Activated CD8-positive, alpha-beta memory T cell treated with anti-CD3 and anti-CD28 coated beads for 24 hours (primary cell): Measurements from ENCODE around the gene RNF223.
"Not testable (repeated sequence)": the region's sequence is repeated elsewhere in the genome, so short reads cannot be mapped to it uniquely, and the experiment has no call there.

Experiments
- DNase-seq: peaks from one replicate; pipeline ENCODE4 v3.0.0-alpha.2; 2020

RNF223 gene

DNA sequence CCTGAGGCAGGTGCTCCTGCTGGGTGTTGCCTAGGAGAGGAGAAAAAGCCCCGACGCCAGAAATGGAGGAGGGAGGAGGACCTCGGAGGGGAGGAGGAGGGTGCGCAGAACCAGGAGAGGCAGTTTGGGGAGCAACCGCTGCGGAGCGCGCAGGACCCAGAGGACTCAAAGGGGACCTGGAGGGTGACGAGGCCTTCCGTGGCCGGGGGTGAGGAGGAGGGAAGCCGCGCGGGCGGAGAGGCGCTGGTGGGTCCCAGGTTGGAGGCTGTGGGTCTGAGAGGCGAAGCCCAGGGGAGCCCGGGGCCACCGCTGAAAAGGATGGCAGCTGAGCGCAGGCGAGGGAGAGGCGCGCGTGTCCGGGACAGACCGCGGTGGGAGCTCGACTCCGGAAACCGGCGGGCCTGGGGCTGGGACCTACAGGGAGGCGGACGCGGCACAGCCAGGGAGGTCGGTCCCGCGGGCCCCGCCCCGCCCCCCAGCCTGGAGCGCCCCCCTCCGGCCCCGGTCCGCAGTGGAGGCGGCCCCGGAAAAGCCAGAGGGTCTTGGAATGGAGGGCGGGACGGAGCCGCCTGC is 15.1 kb downstream of the RNF223 start:
- DNase-seq: no peak

DNA sequence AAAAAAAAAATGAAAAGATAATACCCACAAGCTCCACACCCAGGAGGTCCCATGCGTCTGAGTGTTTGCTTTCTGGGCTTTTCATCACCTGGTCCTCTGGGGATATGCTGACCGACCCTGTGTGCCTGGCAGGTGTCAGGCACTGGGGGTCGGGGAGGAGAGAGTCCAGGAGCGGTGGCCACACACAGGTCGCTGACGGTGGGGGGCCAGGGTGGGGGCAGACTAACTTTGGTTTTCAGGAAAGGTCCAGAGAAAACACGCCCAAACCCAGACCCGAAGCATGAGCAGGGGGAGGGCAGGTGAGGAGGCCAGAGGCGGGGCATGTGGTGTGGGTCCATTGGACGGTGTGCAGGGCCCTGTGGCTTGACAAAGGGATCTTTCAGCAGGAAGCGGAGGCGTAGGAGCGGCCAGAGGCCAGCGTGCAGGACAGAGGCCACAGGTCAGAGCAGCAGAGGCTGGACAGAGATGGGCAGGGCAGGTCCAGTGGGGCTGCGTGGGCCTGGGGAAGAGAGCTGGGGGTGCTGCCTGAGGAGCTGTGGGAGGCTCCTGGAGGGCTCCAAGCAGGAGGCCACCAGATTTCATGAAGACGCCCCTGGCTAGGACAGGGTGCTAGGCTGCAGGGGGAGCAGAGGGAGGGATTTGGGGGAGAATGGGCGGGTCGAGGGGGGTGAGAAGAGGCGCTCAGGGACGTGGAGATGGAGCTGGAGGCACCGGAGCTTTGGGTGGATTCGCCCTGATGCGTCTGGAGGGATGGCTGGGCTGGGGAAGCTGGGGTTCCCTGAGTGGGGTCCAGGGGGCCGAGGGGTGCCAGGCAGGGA is 15.8 kb downstream of the RNF223 start:
- DNase-seq: no peak

DNA sequence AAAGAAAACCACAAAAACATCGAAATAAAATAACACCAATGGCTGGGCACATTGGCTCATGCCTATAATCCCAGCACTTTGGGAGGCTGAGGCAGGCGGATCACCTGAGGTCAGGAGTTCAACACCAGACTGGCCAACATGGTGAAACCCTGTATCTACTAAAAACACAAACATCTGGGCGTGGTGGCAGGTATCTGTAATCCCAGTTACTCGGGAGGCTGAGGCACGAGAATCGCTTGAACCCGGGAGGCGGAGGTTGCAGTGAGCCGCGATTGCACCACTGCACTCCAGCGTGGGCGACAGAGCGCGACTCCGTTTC is 16.4 kb downstream of the RNF223 start:
- DNase-seq: not testable (repeated sequence)

DNA sequence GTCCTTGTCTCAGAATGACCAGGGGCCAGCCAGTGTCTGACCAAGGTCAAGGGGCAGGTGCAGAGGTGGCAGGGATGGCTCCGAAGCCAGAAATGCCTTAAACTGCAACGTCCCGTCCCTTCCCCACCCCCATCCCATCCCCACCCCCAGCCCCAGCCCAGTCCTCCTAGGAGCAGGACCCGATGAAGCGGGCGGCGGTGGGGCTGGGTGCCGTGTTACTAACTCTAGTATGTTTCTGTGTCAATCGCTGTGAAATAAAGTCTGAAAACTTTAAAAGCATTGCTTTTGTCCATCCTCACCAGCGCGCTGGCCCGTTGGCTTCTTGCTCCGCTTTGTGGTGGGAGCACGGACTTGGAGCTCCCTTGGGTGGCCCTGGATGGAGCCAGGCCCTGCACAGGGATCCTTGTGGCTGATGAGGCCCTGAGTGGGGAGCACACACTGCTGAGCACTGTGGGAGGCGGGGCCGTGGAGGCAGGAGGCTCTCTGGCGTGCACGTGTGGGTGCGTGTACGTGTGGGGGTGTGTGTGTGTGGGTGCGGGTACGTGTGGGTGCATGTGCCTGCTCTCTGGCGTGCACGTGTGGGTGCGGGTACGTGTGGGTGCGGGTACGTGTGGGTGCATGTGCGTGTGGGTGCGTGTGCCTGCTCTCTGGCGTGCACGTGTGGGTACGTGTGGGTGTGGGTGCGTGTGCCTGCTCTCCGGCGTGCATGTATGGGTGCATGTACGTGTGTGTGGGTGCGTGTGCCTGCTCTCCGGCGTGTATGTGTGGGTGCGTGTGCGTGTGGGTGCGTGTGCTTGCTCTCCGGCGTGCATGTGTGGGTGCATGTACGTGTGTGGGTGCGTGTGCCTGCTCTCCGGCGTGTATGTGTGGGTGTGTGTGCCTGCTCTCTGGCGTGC is 18.0 kb downstream of the RNF223 start:
- no peak for DNase-seq

DNA sequence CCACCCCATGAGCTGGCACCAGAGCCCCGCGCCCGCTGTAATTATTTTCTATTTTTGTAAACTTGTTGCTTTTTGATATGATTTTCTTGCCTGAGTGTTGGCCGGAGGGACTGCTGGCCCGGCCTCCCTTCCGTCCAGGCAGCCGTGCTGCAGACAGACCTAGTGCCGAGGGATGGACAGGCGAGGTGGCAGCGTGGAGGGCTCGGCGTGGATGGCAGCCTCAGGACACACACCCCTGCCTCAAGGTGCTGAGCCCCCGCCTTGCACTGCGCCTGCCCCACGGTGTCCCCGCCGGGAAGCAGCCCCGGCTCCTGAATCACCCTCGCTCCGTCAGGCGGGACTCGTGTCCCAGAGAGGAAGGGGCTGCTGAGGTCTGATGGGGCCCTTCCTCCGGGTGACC is 19.1 kb downstream of the RNF223 start:
- DNase-seq: no peak

DNA sequence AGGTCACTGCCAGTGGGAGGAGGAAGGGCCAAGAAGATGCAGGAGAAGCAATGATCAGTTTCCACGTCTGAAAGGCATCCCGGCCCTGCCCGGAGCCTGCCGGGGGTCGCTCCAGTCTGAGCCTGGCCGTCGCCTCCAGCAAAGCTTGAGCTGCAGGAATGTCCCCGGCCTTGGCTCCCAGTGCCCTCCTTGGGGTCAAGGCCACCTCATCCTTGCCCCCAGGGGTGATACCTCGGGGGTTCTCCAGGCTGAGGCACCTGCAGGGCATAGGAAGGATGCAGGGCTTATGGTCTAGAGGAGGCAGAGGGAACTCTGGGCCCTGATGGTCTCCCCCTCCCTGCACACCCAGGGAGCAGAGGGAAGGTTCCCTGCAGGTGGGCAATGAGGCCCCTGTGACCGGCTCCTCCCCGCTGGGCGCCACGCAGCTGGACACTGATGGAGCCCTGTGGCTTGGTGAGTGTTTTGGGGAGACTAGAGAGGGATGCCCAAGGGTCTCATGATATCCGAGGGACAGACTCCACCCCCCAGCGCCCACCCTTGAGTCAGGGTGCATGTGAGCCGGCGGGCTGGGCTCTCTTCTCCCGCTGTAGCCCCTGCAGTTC is 19.9 kb downstream of the RNF223 start:
- no peak for DNase-seq

DNA sequence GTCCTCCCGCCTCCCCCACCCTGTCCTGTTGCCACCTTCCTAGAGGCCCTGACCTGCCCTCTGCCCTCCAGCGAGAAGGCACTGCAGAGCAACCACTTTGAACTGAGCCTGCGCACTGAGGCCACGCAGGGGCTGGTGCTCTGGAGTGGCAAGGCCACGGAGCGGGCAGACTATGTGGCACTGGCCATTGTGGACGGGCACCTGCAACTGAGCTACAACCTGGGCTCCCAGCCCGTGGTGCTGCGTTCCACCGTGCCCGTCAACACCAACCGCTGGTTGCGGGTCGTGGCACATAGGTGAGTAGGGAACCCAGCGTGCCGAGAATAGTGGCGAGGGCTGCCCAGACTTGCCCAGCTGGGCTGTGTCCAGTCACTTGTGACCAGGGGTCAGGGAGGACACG is 20.4 kb downstream of the RNF223 start:
- DNase-seq: no peak

DNA sequence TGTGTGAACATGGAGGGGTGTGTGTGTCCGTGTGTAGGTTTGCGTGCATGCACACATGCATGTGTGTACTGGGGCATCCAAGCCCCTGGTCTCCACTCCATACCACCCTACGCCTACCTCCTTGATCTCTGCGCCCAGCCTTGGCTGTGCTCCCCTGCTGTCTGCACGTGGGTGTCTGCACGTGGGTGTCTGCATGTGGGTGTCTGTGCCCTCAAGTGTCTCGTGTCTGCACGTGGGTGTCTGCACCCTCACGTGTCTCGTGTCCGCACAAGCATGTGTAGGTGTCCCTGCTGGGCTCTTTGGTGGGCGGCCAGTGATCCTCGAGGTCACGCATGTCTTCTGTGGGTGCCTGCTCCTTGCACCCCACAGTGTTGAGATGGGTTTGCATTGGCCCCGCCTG is 21.1 kb downstream of the RNF223 start:
- DNase-seq: no peak

DNA sequence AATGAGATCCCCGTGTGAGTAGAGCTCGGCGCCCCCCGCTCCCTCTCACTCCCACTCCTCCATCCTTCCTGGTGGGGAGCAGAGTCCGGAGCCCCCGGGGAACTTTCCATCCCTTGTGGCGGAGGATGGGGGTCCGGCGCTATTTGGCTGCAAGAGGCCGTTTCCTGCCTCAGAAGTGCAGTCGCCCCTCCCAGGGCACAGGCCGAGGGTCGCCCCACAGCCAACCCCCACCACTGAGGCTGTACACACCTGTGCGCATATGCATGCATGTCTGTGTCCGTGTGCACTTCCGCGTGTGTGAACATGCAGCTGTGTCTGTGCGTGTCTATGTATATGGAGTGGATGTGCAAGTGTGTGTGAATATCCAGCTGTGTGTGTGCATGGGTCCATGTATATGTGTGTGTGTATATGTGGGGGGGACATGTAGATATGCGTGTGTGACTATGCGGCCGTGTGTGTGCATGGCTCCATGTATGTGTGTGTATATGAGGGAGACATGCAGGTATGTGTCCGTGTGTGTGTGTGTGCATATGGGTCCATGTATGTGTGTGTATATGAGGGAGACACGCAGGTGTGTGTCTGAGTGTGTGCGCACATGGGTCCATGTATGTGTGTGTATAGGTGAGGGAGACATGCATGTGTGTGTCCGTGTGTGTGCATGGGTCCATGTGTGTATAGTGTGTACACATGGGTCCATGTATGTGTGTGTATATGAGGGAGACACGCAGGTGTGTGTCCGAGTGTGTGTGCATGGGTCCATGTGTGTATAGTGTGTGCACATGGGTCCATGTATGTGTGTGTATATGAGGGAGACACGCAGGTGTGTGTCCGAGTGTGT is 21.9 kb downstream of the RNF223 start:
- DNase-seq: no peak

DNA sequence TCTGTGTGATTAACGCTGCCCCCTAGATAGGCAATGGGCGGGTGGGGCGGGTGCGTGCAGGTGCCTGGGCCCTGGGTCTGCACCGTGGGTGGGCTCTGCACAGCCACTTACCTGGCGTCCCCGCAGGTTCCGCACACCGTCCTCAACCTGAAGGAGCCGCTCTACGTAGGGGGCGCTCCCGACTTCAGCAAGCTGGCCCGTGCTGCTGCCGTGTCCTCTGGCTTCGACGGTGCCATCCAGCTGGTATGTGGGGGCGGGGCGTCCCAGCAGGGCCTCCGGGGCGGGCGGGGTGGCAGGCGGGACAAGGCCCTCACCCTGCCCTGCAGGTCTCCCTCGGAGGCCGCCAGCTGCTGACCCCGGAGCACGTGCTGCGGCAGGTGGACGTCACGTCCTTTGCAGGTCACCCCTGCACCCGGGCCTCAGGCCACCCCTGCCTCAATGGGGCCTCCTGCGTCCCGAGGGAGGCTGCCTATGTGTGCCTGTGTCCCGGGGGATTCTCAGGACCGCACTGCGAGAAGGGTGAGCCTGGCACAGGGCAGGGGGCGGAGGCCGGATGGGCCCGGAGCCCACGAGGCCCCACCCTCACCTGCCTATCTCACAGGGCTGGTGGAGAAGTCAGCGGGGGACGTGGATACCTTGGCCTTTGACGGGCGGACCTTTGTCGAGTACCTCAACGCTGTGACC is 22.8 kb downstream of the RNF223 start:
- no peak for DNase-seq

DNA sequence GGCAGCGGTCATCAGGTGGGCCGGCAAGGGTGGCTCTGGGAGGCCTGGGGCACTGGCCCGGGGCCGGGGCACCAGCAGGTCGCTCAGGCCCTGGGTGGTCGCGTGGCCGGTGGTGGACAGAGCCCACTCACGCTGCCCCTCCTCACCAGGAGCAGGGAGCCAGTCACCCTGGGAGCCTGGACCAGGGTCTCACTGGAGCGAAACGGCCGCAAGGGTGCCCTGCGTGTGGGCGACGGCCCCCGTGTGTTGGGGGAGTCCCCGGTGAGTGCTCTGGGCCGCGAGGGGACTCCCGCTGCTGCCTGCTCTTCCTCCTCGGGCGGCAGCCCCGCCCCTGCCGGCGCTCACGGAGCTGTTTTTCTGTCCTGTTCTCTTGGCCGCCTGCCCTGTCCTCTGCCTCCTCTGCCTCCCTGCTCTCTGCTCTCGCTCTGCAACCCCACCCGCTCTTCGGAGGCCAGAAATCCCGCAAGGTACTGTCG is 23.5 kb downstream of the RNF223 start:
- DNase-seq: no peak

DNA sequence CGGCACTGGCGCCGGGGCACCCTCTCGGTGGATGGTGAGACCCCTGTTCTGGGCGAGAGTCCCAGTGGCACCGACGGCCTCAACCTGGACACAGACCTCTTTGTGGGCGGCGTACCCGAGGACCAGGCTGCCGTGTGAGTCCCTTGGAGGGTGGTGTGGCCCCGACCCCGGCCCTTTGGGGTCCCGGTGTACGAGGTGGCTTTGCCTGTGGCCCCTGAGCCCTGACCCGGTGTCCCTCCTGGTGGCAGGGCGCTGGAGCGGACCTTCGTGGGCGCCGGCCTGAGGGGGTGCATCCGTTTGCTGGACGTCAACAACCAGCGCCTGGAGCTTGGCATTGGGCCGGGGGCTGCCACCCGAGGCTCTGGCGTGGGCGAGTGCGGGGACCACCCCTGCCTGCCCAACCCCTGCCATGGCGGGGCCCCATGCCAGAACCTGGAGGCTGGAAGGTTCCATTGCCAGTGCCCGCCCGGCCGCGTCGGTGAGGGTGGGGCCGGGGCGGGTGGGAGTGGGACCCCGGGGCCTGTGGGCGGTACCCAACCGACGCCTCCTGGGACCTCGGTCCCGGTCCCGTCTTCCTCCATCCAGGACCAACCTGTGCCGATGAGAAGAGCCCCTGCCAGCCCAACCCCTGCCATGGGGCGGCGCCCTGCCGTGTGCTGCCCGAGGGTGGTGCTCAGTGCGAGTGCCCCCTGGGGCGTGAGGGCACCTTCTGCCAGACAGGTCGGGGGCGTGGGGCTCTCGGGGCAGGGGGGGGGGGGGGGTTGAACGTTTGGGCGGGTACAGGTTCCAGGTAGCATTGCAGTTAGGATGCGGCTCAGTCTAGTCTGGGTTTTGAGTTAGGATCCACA is 24.6 kb downstream of the RNF223 start:
- no peak for DNase-seq

DNA sequence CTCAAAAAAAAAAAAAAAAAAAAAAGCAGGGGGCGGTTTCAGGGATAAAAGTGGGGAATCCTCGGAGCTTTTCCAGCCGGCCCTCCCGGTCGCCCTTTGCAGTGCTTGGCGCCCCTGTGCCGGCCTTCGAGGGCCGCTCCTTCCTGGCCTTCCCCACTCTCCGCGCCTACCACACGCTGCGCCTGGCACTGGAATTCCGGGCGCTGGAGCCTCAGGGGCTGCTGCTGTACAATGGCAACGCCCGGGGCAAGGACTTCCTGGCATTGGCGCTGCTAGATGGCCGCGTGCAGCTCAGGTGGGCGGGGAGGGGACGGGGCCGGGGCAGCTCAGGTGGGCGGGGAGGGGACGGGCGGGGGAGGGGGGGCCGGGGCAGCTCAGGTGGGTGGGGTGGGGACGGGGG is 25.3 kb downstream of the RNF223 start:
- DNase-seq: no peak

DNA sequence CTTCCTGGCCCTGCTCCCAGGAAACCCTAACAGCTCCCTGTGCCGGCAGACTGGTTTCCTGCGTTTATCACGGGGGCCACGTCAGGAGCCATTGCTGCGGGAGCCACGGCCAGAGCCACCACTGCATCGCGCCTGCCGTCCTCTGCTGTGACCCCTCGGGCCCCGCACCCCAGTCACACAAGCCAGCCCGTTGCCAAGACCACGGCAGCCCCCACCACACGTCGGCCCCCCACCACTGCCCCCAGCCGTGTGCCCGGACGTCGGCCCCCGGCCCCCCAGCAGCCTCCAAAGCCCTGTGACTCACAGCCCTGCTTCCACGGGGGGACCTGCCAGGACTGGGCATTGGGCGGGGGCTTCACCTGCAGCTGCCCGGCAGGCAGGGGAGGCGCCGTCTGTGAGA is 26.1 kb downstream of the RNF223 start:
- DNase-seq: no peak

DNA sequence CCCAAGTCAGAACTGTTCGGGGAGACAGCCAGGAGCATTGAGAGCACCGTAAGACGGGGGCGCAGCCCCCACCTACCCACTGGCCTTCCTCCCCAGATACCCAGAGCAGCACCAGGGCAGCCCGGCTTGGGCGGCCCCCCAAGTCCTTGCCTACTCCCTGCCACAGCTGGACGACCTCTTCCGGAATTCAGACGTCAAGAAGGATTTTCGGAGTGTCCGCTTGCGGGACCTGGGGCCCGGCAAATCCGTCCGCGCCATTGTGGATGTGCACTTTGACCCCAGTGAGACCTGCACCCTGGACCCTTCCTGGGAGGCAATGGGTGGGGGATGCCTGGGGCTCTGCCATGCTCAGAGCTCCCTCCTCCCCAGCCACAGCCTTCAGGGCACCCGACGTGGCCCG is 26.7 kb downstream of the RNF223 start:
- DNase-seq: no peak

DNA sequence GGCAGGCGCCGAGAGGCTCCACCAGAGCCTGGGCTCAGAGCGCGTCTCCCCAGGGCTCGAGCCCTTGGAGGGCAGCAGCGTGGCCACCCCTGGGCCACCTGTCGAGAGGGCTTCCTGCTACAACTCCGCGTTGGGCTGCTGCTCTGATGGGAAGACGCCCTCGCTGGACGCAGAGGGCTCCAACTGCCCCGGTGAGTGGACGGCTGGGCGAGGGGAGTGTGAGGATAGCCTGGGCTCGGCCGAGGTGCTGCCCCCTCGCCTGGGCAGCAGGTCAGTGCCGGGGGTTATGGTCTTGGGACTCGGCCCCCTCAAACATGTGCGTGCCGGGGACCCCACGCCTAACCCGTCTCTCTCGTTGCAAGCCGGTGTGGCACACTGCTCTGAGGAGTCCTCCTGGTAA is 27.3 kb downstream of the RNF223 start:
- DNase-seq: no peak

DNA sequence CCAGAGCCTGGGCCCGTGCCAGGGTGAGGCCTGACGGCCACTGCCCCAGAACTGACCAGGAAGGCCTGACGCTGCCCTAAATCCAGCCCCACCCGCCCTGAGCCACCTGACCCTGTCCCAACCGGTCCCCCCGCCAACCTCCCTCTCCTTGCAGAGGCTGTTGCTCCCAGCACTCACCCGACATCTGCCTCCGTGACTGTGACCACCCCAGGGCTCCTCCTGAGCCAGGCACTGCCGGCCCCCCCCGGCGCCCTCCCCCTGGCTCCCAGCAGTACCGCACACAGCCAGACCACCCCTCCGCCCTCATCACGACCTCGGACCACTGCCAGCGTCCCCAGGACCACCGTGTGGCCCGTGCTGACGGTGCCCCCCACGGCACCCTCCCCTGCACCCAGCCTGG is 27.9 kb downstream of the RNF223 start:
- DNase-seq: no peak

DNA sequence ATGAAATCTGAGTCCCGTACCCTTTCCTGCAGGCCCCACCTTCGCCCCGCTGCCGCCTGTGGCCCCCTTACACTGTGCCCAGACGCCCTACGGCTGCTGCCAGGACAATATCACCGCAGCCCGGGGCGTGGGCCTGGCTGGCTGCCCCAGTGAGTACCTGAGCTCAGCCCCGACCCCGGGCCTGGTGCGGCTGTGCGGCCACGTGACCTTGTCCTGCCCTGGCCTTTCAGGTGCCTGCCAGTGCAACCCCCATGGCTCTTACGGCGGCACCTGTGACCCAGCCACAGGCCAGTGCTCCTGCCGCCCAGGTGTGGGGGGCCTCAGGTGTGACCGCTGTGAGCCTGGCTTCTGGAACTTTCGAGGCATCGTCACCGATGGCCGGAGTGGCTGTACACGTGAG is 29.0 kb downstream of the RNF223 start:
- no peak for DNase-seq

DNA sequence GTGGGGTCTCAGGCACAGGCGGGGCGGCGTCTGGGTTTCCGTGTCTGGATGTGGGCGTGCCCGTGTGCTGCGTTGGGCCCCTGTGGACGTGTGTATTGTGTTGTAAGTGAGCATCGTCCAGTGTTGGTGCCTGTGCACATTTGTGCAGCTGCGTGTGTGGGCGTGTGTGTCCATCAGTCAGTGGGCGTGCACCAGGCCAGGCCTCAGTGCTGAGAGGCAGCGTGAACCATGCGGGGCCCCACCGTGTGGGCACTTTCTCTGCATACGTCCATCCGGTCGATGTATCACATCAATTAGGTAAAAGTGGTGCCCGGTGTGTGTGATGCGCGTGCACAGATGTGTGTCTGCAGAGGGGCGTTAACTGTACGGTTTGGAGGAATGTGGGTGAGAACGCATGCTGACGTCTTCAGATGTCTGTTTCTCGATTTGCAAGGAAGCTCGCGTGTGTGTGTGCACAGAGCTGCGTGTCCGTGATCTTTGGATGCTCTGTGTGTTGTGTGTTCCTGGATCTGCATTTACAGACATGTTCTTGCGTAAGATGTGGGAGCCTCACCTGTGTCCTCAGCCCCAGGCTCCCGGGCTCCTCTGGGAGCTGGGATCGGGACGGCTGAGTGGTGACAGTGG is 29.5 kb downstream of the RNF223 start:
- DNase-seq: no peak

DNA sequence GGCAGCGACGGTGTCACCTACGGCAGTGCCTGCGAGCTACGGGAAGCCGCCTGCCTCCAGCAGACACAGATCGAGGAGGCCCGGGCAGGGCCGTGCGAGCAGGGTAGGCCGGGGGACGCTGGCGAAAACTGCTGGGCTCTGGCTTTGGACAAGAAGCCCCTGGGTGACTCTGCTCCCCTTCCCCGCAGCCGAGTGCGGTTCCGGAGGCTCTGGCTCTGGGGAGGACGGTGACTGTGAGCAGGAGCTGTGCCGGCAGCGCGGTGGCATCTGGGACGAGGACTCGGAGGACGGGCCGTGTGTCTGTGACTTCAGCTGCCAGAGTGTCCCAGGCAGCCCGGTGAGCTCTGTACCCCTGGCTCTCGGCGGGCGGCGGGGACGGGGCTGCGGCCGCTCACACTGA is 30.2 kb downstream of the RNF223 start:
- no peak for DNase-seq
